Measurements from ENCODE around the gene NUMA1.

The NUMA1 gene

DNA sequence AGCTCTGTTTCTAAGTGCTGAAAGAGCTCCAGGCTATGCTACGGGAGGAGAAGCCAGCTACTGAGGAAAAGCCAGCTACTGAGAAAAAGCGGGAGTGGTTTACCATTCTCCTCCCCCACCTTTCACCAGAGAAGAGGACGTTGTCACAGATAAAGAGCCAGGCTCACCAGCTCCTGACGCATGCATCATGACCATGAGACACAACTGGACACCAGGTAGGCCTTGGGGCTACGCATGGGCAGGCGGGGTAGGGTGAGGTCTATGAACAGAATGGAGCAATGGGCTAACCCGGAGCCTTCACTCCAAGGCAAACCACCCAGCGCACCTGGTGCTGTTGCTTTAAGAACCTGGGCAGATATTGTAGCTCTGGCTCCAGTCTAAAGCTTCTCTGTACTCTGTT is 80.5 kb downstream of the NUMA1 start:
- no peak for DNase-seq

DNA sequence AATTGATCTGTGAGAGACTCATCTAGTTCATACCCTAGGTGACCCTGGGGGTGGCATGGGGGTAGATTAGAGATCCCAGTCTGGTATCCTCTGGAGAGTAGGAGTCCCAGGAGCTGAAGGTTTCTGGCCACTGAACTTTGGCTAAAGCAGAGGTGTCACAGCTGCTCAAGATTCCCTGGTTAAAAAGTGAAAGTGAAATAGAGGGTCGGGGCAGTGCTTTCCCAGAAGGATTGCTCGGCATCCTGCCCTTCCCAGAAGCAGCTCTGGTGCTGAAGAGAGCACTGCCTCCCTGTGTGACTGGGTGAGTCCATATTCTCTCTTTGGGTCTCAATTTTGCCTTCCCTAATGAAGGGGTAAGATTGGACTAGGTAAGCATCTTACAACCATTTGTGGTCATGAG is 81.0 kb downstream of the NUMA1 start:
- DNase-seq = no peak

DNA sequence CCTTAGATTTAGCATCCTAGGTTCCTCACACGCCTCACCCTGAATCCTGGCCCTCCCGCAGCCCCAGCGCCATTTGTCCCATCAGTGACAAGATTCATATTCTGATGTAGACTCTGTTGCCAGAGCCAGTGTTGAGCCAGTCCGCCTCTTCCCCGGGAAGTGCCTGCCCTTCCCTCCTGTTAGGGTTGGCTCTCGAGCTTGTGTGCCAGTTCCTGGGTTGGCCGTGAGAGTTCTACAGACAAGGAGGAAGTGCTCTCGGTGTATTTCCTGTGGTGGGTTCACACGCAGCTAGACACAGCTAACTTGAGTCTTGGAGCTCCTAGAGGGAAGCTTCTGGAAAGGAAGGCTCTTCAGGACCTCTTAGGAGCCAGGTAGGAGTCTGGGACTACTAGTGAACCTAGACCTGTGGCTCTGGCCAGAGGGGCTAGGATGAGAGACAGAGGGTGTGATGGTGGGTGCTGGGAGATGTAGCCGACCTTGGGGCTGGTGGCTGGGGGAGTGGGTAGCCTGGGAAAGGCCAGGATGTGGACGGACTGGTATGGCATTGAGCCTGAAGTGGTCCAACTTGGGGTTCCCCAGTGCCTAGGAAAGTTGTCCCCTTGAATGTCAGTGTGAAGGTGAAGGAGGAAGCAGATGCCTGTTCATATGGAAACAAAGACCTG is 81.6 kb downstream of the NUMA1 start, which contains the start of gene IL18BP:
Gene IL18BP, plus strand, starts transcription at position 261 of the 662 bp plus-strand sequence. CDS start 1,076 bp downstream, outside the sequence.
- DNase-seq = no peak

DNA sequence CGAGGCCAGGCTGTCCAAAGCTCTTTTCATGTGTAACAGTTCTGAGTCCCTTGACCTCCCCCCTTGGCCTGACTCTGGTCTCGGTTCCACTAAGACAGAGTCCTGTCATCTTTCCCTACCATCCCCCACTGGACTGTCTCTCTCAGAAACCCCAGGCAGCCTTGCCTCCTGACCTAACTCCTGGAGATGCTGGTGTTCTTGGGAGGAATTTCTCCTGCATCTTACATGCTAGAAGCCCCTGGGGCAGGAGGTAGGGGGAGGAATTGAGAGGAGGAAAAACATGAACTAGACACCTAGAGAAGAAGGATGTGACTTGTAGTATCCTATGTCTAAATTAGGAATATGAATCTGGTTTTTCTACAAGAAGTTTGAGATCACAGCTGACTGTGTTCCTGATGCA is 82.3 kb downstream of the NUMA1 start:
- no peak for DNase-seq

DNA sequence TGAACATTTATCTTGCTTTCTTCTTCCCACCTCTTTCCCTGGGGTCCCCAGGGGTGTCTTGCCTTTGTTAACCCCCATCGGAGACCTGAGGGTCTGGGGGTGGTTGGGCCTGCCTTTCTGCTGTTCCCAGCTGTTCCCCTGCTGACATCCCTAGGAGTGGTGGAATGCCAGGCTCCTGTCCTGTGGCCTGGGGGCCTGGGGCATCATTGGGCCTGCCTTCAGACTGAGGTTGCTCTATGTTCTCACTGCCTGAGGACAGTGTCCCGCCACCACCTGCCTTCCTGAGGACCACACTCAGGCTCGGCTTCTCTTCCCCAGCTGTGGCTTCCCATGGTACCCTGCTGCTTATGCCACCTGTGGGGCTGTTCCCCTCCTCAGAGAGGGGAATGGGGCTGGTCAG is 82.7 kb downstream of the NUMA1 start:
- DNase-seq = no peak

DNA sequence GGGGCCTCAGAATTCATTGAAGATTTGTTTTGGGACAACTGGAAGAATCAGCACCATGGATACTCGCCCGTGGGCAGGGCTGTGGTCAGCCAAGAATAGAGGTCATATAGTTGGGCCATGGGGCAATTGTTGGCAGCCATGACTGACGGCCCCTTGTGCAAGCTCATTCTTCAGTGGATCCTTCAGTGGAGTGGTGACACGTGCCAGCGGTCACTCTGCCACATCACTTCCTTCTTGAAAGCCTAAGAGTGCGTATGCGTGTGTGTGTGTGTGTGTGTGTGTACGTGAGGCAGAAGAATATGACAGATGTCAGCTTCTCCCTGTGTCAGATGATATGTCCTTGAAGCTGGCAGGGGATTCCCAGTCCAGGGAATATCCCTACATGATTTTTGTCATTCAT is 83.4 kb downstream of the NUMA1 start:
- no peak for DNase-seq

DNA sequence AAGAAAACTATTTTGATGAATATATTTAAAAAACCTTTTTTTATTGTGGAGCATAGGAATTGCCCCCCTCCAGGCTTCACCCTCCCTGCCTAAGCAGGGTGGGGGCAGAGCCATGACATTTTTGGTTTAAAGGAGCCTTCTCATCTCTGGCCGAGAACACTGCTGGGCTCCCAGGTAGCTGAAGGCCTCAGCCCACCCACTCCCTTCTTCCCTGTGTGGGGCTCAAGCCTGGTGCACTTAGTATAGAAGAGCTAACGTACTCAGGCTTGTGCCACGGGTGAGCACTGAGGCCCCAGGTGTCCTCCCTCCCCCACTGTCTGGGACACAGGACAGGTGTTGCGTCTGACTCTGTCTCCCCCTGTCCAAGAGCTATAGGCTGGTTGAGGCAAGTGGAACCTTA is 83.8 kb downstream of the NUMA1 start:
- no peak for DNase-seq

DNA sequence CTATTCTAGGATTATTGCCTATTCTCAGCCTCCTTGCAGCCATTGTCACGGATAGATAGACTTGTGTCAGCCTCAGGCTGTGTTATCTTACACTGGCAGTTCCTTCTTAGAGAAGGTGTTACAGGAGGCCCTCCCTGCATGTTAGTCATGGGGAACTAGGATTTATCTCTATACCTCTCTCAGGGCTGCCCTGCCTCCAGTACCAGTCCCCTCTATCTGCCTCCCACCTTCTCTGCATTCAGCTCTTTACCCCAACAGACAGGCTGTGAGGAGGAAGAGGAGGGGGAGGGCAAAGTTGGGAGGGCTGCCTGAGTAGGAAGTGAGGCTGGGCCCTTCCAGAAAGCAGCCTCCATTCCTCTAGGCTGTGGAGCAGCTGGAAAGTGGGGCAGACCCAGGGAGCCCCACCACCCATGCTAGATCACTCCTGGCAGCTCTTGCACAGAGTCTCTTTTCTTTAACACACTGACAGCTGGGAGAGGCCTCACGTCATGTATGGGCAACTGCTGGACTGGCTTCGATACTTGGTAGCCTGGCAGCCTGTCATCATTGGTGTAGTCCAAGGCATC is 84.5 kb downstream of the NUMA1 start:
- DNase-seq = no peak

DNA sequence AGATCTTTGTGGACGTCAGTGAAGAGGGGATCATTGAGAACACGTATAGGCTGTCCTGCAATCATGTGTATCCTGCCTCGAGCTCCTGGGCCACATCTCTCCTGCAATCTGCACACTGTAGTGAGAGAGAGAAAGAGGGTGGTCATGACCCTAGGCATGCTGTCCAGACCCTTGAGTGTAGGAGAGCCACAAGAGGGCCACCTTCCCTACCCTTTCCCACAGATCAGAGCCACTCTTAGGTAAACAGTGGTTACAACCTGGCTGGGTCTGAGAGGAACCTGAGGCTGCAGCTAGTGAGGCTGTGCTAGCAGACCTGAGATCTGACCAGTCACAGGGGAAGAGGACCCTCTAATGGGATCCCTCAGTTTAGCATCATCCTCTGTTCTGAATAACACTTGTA is 85.6 kb downstream of the NUMA1 start:
- no peak for DNase-seq

DNA sequence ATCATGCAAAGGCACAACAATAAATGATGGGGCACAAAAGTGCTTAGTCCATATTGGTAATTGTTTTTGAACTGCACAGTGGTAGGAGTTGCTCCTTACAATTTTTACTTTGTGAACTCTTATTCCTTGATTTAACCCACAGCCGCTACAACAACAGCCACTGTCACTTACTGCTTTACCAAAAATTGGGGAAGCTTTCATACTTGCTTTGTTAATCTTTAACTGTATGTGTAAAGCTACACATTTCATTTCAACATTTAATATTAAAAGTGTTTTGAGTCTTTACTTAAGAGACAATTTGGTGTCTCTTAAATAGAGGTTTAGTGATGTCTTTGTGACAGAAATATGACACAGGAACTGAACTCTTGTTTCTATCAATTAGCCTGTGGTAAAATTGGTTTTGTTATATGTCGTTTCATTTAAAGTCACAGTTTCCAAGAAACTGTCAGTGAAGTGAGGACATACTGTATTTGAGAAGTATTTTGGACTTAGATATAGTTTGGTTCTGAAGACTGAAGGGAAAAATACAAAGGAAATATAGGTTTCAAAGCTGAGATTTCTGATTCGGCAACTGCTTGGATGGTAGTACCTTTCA is 88.1 kb downstream of the NUMA1 start:
- no peak for DNase-seq

DNA sequence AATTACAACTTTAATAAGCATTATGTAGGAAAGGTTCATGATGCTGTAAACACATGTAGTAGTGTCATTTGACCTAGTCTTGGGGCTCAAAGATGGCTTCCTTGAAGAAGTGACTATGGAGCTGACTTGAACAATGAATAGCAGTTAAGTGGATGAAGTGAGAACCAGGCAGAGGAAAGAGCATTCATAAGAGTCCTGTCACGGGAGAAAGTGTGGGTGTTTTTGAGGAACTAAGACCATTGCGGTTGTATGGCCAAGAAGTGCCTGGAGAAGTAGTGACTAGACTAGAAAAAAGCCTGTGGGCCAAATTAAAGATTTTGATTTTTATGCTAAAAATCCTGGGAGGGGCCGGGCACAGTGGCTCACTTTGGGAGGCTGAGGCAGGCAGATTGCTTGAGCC is 88.8 kb downstream of the NUMA1 start:
- DNase-seq = no peak

DNA sequence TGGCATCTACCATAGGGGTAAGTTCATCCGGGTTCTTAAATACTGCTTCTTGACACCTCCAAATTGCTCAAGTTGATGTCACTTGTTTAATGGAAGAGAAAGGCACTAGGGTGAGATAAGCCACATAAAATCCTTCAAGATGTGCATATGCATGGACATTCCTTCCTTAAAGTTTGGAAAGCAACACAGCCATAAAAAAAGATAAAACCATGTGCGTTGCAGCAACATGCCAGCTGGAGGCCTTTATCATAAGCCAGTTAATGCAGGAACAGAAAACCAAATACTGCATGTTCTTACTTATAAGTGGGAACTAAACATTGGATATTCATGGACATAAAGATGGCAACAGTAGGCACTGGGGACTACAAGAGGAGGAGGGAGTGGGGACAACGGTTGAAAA is 89.6 kb downstream of the NUMA1 start:
- DNase-seq = no peak

DNA sequence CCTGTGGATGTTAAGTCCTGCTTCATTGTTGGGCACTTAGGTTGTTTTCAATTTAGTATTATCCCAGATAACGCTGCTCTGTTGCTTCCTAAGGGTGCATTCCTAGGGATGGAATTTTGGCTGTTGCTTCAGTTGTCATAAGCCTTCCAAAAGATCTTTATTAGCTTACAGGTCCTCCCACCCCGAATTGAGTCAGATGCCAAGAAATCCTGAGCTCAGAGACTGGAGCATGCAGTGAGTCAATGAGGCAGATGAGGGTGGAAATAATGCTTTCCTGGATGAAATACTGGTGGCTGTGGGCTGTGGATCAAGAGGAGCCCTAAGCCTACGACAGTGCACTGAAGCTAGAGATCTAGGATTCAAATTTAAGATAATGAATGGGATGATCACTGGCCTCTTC is 92.3 kb downstream of the NUMA1 start:
- DNase-seq = no peak

DNA sequence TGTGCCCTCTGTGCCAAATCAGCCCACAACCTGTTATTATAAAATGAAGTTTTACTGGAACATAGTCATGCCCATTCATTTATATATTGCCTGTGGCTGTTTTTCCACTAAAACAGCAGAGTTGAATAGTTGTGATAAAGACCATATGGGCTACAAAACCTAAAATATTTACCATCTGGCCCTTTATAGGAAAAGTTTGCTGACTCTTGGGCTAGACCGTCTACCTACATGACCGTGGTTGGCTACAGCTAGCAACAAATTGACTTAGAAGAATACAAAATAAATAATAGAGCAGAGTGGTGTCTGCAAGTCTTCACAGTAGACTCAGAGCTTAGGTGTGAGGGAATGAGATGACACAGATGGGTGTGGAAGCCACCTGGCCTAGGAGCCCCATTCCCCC is 92.8 kb downstream of the NUMA1 start:
- no peak for DNase-seq

DNA sequence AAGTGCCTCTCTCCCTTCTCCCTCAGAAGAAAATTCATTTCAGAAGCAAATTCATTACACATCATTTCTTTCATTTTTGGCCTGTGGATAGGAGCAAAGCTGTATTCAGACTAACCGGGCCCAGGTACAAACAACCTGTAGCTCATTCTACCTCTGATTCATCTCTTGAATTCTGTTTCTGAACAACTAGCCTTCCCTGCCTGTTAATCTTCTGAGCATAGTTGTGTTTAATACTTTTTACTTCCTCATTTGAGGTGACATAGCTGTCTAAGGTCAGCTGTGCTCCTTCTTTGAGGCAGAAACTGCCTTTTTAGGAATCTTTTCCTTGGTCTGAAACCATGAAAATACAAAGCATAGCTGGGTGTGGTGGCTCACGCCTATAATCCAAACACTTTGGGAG is 94.2 kb downstream of the NUMA1 start:
- DNase-seq = no peak

DNA sequence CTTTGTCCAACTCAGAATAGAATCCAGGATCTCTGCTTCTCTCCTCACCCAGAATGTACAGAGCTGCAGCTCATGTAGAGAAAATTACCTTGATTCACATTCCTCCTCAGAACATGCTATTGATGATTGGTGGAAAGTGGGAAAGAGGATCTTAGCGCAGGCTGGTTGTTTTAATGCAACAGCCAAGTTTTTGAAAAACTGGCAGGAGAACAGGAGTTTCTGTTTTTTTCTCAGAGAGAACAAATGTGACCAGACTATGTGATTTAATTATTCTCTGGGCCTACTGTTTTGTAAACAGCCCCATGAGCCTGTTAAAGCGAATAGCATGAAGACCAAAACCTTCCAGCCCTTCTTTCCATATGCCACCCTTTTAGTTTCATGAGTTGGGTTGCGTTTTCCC is 100.7 kb downstream of the NUMA1 start:
- no peak for DNase-seq

DNA sequence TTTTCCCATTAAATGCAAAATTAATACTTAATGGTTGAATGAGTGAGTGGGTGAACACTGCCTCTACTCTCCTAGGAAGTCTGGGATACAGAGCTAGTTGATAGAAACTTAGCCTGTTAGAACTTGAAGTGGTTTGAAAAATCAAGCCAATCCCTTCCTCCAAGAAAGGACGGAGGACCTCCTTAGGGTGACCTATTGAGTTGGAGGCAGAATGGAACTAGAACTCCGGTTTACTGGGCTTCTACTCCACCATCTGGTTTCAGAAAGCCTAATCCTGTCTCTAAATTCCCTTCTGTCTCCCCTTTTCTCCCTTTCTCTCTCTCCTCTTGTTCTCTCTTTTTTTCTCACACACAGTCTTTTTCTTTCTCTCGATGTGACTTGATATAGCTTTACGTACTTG is 101.2 kb downstream of the NUMA1 start:
- DNase-seq = no peak

DNA sequence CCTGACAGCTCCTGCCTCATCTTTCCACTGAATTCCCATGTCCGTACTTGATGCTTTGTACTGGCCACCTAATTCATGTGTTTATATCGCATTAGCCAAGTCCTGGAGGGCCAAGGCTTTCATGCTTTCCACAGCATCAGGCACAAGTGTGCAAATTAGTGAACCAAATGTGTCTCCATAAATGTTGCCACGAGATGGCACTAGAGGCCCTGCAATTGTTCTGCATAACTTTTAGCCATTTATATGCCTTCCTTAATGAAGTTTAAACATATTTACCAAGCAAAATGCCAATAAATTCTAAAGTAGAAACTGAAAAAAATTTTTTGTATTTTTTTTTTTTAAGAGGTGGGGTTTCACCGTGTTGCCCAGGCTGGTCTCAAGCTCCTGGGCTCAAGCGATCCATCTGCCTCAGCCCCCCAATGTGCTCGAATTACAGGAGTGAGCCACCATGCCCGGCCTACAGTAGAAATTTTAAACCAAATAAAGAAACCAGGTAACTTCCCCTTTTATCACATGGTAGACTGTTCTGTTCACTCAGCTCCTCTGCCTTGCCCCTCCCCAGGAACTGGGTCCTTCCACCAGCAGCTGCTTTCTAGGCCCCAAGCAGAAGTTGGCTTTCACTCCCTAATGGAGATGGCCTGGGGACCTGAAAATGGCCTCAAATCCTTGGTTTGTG is 102.5 kb downstream of the NUMA1 start:
- DNase-seq = no peak

DNA sequence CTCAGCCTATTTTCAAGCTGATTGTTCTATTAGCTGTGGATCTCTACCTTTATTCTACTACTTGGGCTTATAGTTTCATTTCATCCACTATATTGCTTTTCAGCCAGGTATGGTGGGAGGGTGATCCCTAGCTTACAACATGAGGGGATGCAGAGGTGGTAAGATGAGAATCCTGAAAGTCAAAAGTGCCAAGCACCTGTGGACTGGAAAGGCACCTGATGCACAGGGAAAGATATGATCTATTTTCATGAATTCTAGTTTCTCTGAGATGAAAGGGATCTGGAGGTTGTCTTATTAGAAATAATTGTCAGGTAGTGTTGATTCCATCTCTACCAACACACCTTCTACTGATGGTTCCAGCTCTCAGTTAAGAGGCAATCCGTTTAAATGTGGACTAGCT is 103.3 kb downstream of the NUMA1 start:
- no peak for DNase-seq

DNA sequence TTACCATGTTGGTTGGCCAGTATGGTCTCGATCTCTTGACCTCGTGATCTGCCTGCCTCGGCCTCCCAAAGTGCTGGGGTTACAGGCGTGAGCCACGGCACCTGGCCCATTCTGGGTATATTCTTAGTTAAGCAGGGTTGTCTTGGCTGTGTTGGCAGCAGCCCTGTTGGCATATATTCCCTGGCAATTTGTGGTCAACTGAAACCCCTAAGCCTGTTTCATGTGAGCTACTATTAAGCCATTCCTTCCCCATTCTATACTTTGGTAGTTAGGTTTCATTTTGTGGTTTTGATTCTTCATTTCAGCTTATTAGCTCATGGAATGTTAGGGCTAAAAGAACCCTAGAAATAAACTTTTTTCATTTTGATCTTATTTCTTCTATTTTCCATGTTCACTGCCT is 103.8 kb downstream of the NUMA1 start:
- no peak for DNase-seq

DNA sequence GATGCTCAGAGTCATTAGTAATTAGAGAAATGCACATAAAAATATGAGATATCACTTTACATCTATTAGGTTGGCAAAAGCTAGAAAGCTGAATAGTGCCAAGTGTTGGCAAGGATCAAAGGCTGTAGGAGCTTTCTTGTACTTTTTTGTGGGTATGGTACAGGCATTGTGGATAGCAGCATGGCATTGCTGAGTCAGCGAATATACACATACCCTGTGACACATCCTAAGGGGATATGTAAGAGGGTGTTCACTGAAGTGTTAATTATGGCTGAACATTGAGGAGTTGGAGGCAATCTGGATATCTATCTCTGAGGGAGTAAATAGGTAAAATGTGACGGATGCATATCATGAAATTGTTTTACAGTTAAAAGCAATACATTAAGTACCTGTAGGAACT is 108.7 kb downstream of the NUMA1 start:
- DNase-seq = no peak

DNA sequence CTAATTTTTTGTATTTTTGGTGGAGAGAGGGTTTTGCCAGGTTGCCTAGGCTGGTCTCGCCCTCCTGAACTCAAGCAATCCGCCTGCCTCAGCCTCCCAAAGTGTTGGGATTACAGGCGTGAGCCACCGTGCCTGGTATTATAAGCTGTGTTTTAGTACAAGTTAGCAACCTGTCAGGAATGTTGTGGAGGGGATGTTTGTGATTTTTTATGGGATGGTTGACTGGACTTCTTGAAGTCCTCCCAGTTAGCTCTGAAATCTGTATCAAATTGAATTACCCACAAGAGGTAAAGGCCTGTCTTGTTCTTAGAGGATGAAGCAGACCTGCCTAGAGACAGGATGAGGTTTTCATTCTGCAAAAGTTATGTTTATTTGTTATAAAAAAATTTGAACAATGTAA is 115.7 kb downstream of the NUMA1 start:
- no peak for DNase-seq

DNA sequence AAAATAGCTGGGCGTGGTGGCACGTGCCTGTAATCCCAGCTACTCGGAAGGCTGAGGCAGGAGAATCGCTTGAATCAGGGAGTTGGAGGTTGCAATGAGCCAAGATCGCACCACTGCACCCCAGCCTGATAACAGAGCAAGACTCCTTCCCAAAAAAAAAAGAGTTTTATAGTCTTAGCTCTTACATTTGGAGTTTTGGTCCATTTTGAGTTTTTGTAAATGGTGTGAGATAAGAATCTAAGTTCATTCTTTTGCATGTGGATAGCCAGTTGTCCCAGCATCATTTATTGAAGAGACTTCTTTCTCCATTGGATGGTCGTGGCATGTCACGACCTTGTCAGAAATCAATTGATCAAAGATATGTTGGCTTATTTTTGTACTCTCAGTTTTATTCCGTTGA is 116.9 kb downstream of the NUMA1 start:
- no peak for DNase-seq

DNA sequence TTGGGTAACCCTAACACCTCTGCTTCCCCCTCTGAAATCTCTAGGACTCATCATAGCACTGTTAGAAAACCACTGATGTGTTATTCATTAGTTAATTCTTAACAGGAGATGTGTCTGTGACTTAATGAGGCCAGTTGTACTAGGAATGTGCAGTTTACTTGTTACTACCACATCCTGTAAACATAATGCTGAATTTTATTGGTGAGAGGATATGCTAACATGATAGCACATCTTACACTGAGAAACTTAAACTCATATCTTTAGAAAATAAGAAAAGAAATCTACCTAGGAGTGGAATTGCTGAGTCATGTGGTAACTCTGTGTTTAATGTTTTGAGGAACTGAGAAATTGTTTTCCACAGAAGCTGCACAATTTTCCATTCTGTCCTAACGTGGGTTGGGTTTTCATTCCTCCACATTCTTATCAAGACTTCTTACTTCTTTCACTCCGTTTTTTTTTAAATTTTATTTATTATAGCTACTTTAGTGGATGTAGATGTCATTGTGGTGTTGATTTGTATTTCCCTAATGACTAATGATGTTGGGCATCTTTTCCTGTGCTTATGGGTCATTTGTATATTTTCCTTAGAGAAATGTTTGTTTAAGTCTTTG is 117.8 kb downstream of the NUMA1 start:
- no peak for DNase-seq
